UCSD-AML1 (cell line): ENCODE data around the gene ZNF177.
A peak's percentile ranks its signal among the peaks of the same experiment; 100 is the strongest.
"Not testable (repeated sequence)": the region's sequence is repeated elsewhere in the genome, so short reads cannot be mapped to it uniquely, and the experiment has no call there.

Experiments
- DNase-seq: peaks from one replicate; lab custom pipeline; 2025; ENCODE audit not compliant: unreplicated experiment; lab: John Stamatoyannopoulos, UW

The ZNF177 gene

DNA sequence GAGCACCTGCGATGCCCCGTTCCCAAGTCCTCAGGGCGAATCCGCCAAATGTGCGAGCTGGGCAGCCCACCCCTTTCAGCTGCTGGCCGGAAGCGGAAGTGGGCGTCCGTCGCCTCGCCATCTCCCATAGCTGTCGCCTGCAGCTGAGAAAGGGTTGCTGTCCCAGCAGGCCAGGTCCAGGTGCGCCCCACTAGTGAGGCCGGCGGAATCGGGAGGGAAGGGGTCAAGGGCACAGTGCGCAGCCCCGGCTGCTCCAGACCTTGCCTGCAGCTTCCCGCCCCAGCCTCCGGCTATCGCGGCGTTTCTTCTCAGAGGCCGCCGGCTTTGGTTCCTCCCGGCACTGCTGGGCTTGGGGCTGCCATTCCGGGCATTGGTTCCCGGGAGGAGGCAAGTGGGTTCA lies at the start of gene ZNF177:
Gene ZNF177, plus strand, starts transcription at position 109 of the 400 bp plus-strand sequence. CDS start 15,299 bp downstream, outside the sequence.
- no peak for DNase-seq

DNA sequence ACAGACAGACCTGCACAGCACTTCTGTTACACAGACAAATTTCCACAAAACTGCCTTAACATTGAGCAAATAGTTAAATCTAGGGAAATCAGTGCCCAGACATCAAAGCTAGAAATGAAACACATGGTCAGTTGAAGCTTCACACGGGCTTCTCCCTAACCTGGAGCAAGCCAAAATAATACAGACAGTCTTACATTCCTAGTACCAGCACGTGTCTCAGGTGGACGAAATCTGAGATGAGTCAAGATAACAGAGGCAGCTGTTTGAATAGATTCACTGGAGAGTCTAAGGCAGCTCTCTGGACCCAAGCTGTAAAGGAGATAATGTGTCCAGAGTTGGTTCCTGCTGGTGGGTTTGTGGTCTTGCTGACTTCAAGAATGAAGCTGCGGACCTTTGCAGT lies 49.1 kb upstream of the ZNF177 start:
- DNase-seq = no peak

DNA sequence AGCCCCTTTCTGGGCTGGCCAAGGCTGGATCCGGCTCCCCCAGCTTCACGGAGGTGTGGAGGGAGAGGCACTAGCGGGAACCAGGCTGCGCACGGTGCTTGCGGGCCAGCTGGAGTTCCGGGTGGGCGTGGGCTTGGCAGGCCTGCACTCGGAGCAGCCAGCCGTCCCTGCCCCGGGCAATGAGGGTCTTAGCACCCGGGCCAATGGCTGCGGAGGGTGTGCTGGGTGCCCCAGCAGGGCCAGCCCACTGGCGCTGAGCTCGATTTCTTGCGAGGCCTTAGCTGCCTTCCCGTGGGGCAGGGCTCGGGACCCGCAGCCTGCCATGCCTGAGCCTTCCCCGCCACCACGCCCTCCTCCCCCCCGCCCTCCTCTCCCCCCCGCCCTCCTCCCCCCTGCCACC lies 41.5 kb upstream of the ZNF177 start:
- DNase-seq = no peak

DNA sequence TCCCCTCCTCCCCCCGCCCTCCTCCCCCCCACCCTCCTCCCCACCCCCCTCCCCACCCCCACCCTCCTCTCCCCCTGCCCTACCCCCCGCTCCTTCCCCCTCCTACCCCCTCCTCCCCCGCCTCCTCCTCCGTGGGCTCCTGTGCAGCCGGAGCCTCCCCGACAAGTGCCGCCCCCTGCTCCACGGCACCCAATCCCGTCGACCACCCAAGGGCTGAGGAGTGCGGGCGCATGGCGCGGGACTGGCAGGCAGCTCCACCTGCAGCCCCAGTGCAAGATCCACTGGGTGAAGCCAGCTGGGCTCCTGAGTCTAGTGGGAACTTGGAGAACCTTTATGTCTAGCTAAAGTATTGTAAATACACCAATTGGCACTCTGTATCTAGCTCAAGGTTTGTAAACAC lies 41.1 kb upstream of the ZNF177 start:
- DNase-seq = not testable (repeated sequence)

DNA sequence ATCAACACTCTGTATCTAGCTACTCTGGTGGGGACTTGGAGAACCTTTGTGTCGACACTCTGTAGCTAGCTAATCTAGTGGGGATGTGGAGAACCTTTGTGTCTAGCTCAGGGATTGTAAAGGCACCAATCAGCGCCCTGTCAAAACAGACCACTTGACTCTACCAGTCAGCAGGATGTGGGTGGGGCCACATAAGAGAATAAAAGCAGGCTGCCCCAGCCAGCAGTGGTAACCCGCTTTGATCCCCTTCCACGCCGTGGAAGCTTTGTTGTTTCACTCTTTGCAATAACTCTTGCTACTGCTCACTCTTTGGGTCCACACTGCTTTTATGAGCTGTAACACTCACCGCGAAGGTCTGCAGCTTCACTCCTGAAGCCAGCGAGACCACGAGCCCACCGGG lies 40.6 kb upstream of the ZNF177 start:
- DNase-seq = not testable (repeated sequence)

DNA sequence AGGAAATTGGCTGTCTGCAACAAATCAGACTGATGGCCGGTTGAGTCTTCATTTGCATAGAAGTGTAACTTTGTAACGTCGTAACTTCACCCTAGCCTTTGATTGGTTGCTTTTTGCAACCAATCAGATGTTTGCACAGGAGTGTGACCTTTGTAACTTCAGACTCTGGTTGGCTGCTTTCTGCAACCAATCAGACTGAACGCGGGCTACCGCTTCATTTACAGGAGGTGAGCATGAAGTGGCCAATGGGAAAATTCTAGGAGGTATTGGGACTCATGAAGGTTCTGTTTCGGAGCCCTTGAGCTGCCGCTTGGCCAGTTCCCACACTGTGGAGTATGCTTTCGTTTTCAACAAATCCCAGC lies 39.3 kb upstream of the ZNF177 start:
- DNase-seq = peak; percentile 69

DNA sequence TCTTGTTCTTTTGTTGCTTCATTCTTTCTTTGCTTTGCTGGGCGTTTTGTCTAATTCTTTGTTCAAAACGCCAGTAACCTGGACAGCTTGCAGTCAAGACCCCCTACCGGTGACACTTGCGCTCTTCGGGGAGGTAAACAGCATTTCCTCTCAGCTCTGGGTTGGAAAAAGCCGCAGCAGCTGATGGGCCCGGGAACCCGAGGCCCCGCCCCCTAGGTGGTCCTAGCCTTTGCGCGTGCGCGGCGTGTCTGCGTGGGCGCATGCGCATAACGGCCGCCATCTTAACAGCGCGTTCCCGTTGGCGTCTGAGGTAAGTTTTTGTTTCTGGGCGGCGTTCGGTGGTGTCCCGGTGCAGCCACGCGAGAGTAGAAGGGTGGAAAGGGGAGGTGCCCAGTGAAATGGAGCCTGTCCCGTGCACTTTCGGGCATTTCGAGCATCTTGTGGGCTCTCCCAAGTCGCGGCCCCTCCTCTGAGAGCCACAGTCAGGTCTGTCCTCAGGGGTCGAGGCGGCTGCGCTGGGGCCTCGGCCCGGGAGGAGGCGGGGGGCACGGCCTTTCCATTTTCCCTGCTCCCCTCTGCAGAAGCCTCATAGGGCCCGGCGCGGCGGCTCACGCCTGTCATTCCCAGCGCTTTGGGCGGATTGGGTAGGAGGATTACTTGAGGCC lies 38.8 kb upstream of the ZNF177 start, which contains the start of gene ZNF559:
Gene ZNF559, plus strand, starts transcription at position 261 of the 665 bp plus-strand sequence. CDS start 14,371 bp downstream, outside the sequence.
- peak; percentile 94 for DNase-seq

DNA sequence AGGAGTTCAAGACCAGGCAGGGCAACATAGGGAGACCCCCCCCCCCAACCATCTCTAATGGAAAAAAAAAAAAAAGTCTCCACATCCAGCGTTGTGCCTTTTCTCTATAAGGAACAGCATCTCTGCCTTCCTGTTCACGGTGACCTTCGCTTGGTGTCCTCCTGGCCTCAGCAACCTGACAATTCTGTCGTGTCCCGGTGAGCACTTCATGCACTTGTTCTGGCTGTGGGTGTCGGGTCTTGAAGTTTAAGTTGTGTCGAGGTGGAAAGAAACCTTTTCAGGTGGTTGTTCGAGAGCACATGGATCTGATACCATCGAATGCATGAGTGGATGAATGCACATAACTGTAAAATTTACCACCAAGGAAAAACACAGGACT lies 38.2 kb upstream of the ZNF177 start:
- DNase-seq = no peak

DNA sequence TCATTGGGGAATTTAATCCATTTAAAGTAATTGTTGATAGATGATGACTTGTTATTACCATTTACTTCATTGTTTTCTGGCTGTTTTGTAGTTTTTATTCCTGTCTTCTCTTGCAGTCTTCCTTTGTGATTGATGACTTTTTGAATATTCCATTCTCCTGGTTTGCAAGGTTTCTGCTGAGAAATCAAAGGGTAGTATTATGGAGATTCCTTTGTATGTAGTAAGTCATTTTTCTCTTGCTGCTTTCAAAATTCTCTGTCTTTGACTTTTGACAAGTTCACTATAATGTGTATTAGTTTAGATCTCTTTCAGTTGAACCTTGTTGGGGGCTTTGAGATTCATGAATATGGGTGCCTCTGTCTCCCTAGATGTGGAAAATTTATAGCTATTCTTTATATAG lies 32.8 kb upstream of the ZNF177 start:
- no peak for DNase-seq

DNA sequence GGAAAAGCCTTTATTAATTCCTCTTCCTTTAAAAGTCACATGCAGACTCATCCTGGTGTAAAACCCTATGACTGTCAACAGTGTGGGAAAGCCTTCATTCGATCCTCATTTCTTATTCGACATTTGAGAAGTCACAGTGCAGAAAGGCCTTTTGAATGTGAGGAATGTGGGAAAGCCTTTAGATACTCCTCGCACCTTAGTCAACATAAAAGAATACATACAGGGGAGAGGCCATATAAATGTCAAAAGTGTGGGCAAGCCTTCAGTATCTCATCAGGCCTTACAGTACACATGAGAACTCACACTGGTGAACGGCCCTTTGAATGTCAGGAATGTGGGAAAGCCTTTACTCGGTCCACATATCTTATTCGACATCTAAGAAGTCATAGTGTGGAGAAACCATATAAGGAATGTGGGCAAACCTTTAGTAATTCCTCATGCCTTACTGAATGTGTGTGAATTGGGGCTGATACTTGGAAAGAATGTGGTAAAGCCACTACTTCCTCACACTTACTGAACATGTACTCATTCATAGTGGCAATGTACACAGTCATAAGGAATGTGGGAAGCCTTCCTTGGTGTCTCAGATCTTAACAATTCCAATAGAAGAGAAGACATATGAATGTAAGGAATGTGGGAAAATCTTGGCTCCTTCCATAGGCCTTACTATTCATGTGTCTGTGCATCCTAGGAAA lies 20.1 kb upstream of the ZNF177 start:
- DNase-seq = no peak

DNA sequence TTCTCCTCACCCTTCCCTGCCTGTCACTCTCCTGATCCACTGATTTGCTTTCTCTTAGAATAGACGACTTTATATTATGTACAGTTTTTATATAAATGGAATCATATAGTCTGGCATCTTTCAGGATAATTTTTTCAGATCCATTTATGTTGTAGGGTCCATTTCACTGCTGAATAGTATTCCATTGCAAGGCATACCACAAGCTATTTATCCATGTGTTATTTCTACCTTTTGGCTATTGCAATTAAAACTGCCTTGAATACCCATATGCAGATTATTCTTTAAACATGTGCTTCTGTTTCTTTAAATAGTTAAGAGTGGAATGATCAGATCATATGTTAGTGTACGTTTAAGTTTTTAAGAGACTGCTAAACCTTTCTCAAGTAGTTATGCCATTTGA lies 17.8 kb upstream of the ZNF177 start:
- no peak for DNase-seq

DNA sequence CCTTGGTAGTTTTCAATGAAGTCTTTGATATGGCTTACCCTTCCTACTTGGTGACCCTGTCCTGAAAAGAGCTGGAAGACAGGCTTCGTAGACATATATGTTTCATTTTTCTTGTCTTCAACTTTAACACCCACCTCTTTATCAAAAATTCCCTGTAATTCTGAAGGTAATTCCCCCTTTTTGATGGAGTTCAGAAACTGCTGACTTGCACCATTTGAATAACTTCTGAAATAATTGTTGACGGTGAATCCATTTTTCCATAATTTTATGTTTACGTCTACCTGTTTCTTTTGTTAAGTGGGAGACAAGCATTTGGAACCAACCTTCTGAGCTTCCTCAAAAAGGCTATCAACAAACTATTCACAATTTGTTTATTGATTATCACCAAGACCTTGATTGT lies 14.6 kb upstream of the ZNF177 start:
- DNase-seq = no peak

DNA sequence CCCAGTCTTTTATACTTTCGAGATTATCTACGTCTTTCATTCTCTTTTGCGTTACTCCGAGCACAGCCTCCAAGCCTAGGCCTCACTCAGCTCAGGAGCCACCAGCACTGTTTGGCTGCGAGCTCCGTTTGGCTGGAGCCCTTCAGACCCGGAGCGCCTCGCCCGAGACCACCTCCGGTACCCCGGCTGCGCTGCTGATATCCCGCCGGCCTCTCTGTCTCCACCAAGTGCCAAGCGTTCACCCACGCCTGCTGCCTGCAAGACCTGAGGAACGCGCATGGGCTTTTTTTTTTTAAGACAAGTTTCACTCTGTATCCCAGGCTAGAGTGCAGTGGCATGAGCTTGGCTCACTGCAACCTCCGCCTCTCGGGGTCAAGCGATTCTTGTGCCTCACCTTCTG lies 14.1 kb upstream of the ZNF177 start:
- DNase-seq = no peak

DNA sequence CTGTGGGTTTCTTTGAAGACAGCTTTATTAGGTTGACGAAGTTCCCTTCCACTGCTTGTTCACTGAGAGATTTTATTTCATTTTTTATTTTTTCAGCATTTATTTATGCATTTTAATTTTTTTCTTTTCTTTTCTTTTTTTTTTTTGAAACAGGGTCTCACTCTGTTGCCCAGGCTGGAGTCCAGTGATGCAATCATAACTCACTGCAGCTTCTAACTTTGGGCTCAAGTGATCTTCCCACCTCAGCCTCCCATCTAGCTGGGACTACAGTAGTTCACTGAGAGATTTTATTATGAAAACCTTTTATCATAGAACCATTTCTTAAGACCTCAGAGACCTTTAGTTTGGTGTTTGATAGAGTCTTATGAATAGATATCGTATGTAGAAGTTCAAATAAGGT lies 10.3 kb upstream of the ZNF177 start:
- no peak for DNase-seq

DNA sequence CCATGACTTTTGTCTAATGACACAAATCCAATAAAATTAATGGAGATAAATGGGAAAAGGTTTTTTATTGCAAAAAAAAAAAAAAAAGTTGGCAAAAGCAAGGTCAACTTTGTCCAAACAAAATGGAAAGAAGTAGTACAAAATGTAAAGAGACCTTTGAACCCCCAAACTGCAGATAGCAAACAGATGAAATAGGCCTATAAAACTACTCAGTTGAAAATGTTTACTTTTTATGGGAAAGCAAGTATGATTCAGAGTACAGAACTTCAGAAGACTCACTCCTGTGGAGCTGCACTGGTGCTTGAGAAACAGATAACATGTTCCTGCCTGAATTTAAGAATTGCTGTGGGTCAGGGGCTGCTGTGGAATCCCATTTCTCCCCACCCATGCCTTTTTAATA lies 9.8 kb upstream of the ZNF177 start:
- DNase-seq = no peak

DNA sequence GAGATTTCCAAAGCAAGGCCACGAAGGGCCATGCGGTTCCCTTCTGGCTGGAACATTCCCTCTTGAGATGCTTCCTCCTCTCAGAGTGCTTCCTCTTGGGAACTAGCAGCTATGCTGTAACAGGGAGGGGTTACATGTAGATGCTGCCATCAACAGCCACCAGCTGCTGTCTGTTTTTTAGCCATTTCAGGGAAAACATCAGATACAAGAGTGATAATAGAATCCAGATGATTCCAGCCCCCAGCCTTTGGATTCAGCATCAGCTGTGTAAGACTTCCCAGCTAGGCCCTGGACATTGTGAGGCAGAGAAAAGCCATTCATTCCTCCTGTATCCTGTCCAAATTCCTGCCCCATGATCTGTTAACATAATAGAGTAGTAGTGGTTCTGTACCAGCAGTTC lies 8.2 kb upstream of the ZNF177 start:
- no peak for DNase-seq

DNA sequence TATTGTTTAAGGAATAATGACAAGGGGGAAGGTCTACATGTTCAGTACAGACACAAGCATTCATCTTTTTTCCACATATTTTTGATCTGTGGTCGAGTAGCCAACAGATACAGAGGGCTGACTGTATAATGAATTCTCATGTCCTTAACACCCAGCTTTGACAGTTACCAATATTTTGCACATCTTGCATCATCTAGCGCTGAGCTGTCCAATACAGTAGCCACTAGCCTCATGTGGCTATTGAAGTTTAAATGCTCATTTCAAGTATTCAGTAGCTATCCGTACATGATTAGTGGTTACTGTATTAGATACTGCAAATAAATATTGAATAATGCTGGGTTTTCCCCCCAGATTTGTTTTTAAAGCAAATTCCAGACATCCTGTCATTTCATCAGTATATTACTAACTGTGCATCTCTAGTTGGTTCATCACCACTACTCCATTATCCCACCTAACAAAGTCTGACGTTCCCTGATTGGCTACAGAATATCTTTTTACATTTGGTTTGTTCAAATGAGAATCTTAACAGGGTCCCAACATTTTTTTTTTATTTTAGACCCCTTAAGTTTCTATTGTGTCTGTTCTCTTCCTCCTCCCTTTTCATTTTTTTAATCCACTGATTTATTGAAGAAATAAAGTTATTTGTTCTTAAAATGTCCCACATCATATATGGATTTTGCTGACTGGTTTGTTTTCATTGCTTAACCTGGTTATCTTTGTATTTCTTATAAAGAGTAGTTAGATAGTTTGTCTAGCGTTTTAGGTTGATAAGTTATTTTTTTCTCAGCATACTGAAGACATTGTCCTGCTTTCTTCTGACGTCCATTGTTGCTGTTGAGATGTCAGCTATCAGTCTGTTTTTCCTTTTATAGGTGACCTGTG lies 8.2 kb downstream of the ZNF177 start:
- no peak for DNase-seq

DNA sequence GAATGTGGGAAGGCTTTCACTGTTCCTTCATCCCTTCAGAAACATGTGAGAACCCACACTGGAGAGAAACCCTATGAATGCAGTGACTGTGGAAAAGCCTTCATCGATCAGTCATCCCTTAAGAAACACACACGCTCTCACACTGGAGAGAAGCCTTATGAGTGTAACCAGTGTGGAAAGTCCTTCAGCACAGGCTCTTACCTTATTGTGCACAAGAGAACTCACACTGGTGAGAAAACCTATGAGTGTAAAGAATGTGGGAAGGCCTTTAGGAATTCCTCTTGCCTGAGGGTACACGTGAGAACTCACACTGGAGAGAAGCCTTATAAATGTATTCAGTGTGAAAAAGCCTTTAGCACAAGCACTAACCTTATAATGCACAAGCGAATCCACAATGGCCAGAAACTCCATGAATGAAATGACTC lies 18.6 kb downstream of the ZNF177 start:
- no peak for DNase-seq

DNA sequence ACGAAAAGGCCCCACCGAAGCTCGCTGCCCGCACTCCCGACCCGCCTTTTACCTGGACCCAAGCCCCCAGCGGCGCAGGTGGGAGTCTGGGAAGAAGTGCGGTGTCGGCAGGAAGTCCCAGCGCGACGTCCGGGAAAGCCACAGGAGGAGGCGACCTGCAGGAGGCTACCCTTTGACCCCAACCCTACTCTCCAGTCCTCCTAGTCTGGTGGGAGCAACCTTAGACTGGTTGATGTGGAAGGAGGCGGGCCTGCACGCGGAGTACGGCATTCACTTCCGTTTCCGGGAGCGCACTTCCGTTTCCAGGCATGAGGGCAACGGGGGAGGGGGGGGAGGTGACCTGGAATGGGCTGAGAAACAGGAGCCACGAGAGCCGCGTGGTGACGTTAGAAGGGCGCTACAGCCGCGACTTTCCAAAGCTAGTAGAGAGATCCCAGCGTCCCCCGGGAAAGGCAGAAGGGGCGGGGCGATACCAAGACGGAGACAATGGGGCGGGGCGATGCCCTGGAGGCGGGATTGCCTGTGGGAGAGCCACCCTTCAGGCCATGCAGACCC lies 44.1 kb downstream of the ZNF177 start:
- no peak for DNase-seq

DNA sequence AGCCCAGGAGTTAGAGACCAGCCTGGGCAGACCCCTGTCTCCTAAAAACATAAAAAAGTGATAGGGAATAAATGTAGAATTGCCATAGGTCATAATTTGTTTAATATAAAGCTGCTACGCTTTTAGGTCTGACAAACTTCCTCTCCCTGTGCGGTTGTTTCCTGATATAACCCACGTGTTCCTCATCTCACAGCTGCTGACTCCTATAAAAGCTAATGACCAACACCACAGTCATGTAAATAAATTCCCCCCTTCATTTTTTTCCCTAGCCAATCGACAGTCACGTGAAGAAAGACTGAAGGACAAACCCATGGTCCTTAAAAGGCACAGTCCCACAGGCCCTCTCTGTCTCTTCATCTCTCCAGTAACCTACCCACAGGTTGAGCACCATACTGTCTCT lies 45.0 kb downstream of the ZNF177 start:
- DNase-seq = no peak

DNA sequence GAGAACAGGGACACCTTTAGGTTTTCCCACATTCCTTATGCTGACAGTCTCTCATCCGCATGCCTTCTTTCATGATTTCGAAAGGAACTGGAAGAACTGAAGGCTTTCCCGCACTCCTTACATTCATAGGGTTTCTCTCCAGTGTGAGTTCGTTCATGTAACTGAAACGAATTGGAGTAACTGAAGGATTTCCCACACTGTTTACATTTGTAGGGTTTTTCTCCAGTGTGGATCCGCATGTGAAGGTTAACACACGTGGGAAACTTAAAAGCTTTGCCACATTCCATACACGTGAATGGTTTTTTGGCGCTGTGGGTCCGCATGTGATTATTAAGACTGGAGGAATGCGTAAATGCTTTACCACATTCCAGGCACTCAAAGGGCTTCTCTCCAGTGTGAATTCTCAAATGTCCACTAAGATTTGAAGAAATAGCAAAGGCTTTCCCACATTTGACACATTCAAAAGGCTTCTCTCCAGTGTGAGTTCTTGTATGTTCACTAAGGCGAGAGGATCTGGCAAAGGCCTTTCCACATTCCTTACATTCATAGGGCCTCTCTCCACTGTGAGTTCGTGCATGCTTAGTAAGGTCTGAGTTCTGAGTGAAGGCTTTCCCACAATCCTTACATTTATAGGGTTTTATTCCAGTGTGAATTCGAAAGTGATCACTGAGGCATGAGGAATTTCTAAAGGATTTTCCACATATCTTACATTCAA lies 50.6 kb downstream of the ZNF177 start:
- no peak for DNase-seq
